GM12873 (cell line): ENCODE measurements around the gene PLXDC2.

Experiments used
- CTCF ChIP-seq: IDR thresholded peaks from 2 replicates; pipeline ENCODE4 v1.5.1; 2012; ENCODE audit warnings: low read depth, mild to moderate bottlenecking, moderate library complexity, low read length, control low read depth; ENCODE audit not compliant: insufficient read depth; ENCODE audit errors: missing control alignments

PLXDC2 gene

GRCh38 chr10:20170661-20171060 lies 354.4 kb downstream of the PLXDC2 start:
- TF ChIP-seq CTCF = no peak

GRCh38 chr10:20173046-20173445 lies 356.8 kb downstream of the PLXDC2 start:
- no peak for TF ChIP-seq CTCF

GRCh38 chr10:20175719-20176118 lies 359.5 kb downstream of the PLXDC2 start:
- no peak for TF ChIP-seq CTCF

GRCh38 chr10:20180766-20181165 lies 364.5 kb downstream of the PLXDC2 start:
- no peak for TF ChIP-seq CTCF

- TF ChIP-seq CTCF = no peak
These were observed 365.2 kb downstream of the PLXDC2 start for GRCh38 chr10:20181434-20181833.

- no peak for TF ChIP-seq CTCF
These were observed 368.9 kb downstream of the PLXDC2 start for GRCh38 chr10:20185116-20185515.

- no peak for TF ChIP-seq CTCF
These were observed 378.8 kb downstream of the PLXDC2 start for GRCh38 chr10:20195076-20195475.

GRCh38 chr10:20200758-20201157 lies 384.5 kb downstream of the PLXDC2 start:
- TF ChIP-seq CTCF = no peak
